GM12878 (cell line): Measurements from ENCODE around the gene PDE8B. TPM values are rescaled to one million over a fixed set of nuclear protein-coding genes. Genes with fewer than 3 reads are reported as not detected.

Source experiments
- ATAC-seq: fragments of 200-7000 bp; cut with Tn5 transposase; 3 replicates; pipeline ENCODE4 v1.9.1; 2020; ENCODE audit warnings: mild to moderate bottlenecking, moderate library complexity
- BruUV-seq: library from RNA; stranded (reverse); fragments of 400-500 nt; replicated peaks from 2 replicates; lab custom pipeline; 2021; lab: Mats Ljungman, UMichigan
- CTCF ChIA-PET: fragments of 300-600 bp; sonication (Branson Sonifier 250); formaldehyde crosslinking; extraction: SDS; loops from one replicate; lab custom pipeline; 2021; ENCODE audit warnings: inconsistent platforms; lab: Yijun Ruan, JAX
- POLR2A ChIA-PET: fragments of 350-600 bp; formaldehyde crosslinking; extraction: SDS; loops from one replicate; lab custom pipeline; 2021; ENCODE audit warnings: inconsistent platforms; lab: Charles Lee
- RAD21 ChIA-PET: fragments of 300-600 bp; sonication (Branson Sonifier 250); formaldehyde crosslinking; loops from one replicate; lab custom pipeline; 2023; ENCODE audit warnings: antibody characterized with exemption; ENCODE audit not compliant: unreplicated experiment; lab: Charles Lee
- SMC1A ChIA-PET: fragments of 300-600 bp; sonication (Branson Sonifier 250); formaldehyde crosslinking; loops from one replicate; lab custom pipeline; 2023; ENCODE audit not compliant: unreplicated experiment, uncharacterized antibody; lab: Charles Lee
- DNase-seq: peaks from one replicate; pipeline ENCODE4 v3.0.0-alpha.2; 2011; ENCODE audit warnings: low read depth, low spot score
- FAIRE-seq: peaks from 3 replicates; lab custom pipeline; 2011; peaks lifted over from hg19 to GRCh38; lab: Jason Lieb, UNC
- H2AFZ ChIP-seq: 2 replicates; pipeline ENCODE4 v1.6.0; 2011; ENCODE audit warnings: low read depth, low read length, control low read depth; ENCODE audit not compliant: control insufficient read depth
- H3K27ac ChIP-seq: 2 replicates; pipeline ENCODE4 v1.5.1; 2011; ENCODE audit warnings: control low read depth; ENCODE audit not compliant: control insufficient read depth, insufficient read depth
- H3K27me3 ChIP-seq, 2 experiments: replicated peaks in 1 of 2; 2 replicates each; pipeline versions ENCODE4 v1.6.0 to v1.6.1; 2011; ENCODE audit warnings: low read length in 1 of 2; ENCODE audit not compliant: control insufficient read depth in 2 of 2, insufficient read depth in 2 of 2
- H3K36me3 ChIP-seq, 2 experiments: 2 replicates each; pipeline ENCODE4 v1.5.1; 2011; ENCODE audit warnings: low read length in 1 of 2; ENCODE audit not compliant: control insufficient read depth in 2 of 2, insufficient read depth in 2 of 2
- H3K4me1 ChIP-seq: 2 replicates; pipeline ENCODE4 v1.6.1; 2011; ENCODE audit warnings: mild to moderate bottlenecking, low read length, moderate library complexity, mixed read lengths; ENCODE audit not compliant: control insufficient read depth, insufficient read depth
- H3K4me2 ChIP-seq: 2 replicates; pipeline ENCODE4 v1.6.0; 2011; ENCODE audit warnings: control low read depth; ENCODE audit not compliant: control insufficient read depth, insufficient read depth
- H3K4me3 ChIP-seq: fragments of 200-600 bp; sonication (generic); 2 replicates; pipeline ENCODE4 v1.5.1; 2016
- H3K79me2 ChIP-seq: 2 replicates; pipeline ENCODE4 v1.6.0; 2011; ENCODE audit warnings: low read length; ENCODE audit not compliant: control insufficient read depth, insufficient read depth
- H3K9ac ChIP-seq: 2 replicates; pipeline ENCODE4 v1.8.0; 2011; ENCODE audit warnings: low read length, control low read depth, mixed read lengths; ENCODE audit not compliant: control insufficient read depth, insufficient read depth
- H3K9me3 ChIP-seq: replicated peaks from 3 replicates; pipeline ENCODE4 v1.5.1; 2011; ENCODE audit warnings: mild to moderate bottlenecking, low read length; ENCODE audit not compliant: control insufficient read depth, insufficient read depth
- H4K20me1 ChIP-seq: 2 replicates; pipeline ENCODE4 v1.6.0; 2011; ENCODE audit not compliant: control insufficient read depth, insufficient read depth
- BMI1 ChIP-seq: fragments of 450-650 bp; IDR thresholded peaks from 2 replicates; pipeline ENCODE4 v1.6.1; 2016; ENCODE audit warnings: mild to moderate bottlenecking, moderate library complexity, borderline replicate concordance
- CHD4 ChIP-seq: fragments of 200-600 bp; sonication (generic); IDR thresholded peaks from 2 replicates; pipeline ENCODE4 v1.6.1; 2016; ENCODE audit warnings: mild to moderate bottlenecking
- CREM ChIP-seq: IDR thresholded peaks from 2 replicates; pipeline ENCODE4 v1.6.1; 2014; ENCODE audit warnings: antibody characterized with exemption, low read depth
- EED ChIP-seq: sonication (generic); IDR thresholded peaks from 2 replicates; pipeline ENCODE4 v1.6.1; 2016; ENCODE audit warnings: antibody characterized with exemption, low read depth
- ETV6 ChIP-seq, 2 experiments: fragments of 450-650 bp in 1 of 2; IDR thresholded peaks in 1 of 2; conservative IDR thresholded peaks in 1 of 2; 2 replicates each; pipeline ENCODE4 v1.6.1; 2014; ENCODE audit warnings: antibody characterized with exemption in 1 of 2, borderline replicate concordance in 1 of 2, low read depth in 1 of 2, mild to moderate bottlenecking in 1 of 2, moderate library complexity in 1 of 2
- IKZF1 ChIP-seq: fragments of 450-650 bp; conservative IDR thresholded peaks from 2 replicates; pipeline ENCODE4 v1.6.1; 2017; ENCODE audit warnings: antibody characterized with exemption, mild to moderate bottlenecking
- JUNB ChIP-seq: IDR thresholded peaks from 2 replicates; pipeline ENCODE4 v1.6.1; 2016; ENCODE audit warnings: antibody characterized with exemption, mild to moderate bottlenecking
- KAT2A ChIP-seq: conservative IDR thresholded peaks from 2 replicates; pipeline ENCODE4 v1.6.1; 2011; ENCODE audit warnings: low read depth, low read length; ENCODE audit not compliant: control insufficient read depth
- MYC ChIP-seq: IDR thresholded peaks from 2 replicates; pipeline ENCODE4 v1.6.1; 2011; ENCODE audit warnings: mild to moderate bottlenecking, low read length, moderate library complexity, inconsistent platforms; ENCODE audit not compliant: insufficient read depth, insufficient replicate concordance, insufficient read length, severe bottlenecking
- NFXL1 ChIP-seq: fragments of 450-650 bp; IDR thresholded peaks from 2 replicates; pipeline ENCODE4 v1.6.1; 2017; ENCODE audit warnings: antibody characterized with exemption, mild to moderate bottlenecking, borderline replicate concordance
- NR2C1 ChIP-seq: fragments of 450-650 bp; IDR thresholded peaks from 2 replicates; pipeline ENCODE4 v1.6.1; 2017; ENCODE audit warnings: antibody characterized with exemption, mild to moderate bottlenecking, moderate library complexity
- PBX3 ChIP-seq: IDR thresholded peaks from 2 replicates; pipeline ENCODE4 v1.6.1; 2011; ENCODE audit warnings: mild to moderate bottlenecking, low read depth, low read length, moderate library complexity; ENCODE audit not compliant: insufficient replicate concordance
- TBL1XR1 ChIP-seq: IDR thresholded peaks from 2 replicates; pipeline ENCODE4 v1.6.1; 2012; ENCODE audit warnings: low read depth, low read length, improper control_type of control experiment
- YY1 ChIP-seq: IDR thresholded peaks from 2 replicates; pipeline ENCODE4 v1.6.1; 2011; ENCODE audit warnings: low read depth, mild to moderate bottlenecking, low read length
- ZNF622 ChIP-seq: fragments of 450-650 bp; IDR thresholded peaks from 2 replicates; pipeline ENCODE4 v1.6.1; 2017; ENCODE audit warnings: mild to moderate bottlenecking, inconsistent platforms
- ZSCAN29 ChIP-seq: fragments of 450-650 bp; IDR thresholded peaks from 2 replicates; pipeline ENCODE4 v1.6.1; 2017; ENCODE audit warnings: mild to moderate bottlenecking, moderate library complexity
- WGBS: methylation state at CpG from one replicate; pipeline ENCODE4 v1.1.6; 2016; ENCODE audit warnings: low lambda C conversion rate; ENCODE audit not compliant: insufficient replicate concordance, insufficient coverage; ENCODE audit errors: missing lambda C conversion rate; 5-methylcytosine and 5-hydroxymethylcytosine counted together
- in situ Hi-C: fragments of 300-500 bp; cut with MboI; formaldehyde crosslinking; loops from 9 replicates; pipeline ENCODE4 v1.14.3; 2018; ENCODE audit warnings: mixed read lengths
- intact Hi-C: fragments of 100-400 bp; cut with micrococcal nuclease; formaldehyde crosslinking; loops from one replicate; pipeline ENCODE4 v1.14.2; 2022; ENCODE audit not compliant: unreplicated experiment
- polyA plus RNA-seq, 11 experiments: library from polyadenylated mRNA; depleted of rRNA in 4 of 11; unstranded in 6 of 11; stranded (reverse) in 5 of 11; fragments of >200 nt; fragmentation: Nextera tagmentation in 4 of 11; fragmentation: Illumina TruSeq in 1 of 11; extraction: Ambion mirVana in 4 of 11; extraction: Trizol in 1 of 11; gene quantifications; 1 replicate in 1 of 11; 2 replicates in 10 of 11; pipeline versions ENCODE4 v1.2.1 to v1.2.3, GENCODE V29; 2011 to 2016; ENCODE audit warnings: inconsistent platforms in 2 of 11, missing spikeins in 2 of 11, low read depth in 1 of 11
- total RNA-seq, 4 experiments: library from RNA; depleted of rRNA in 3 of 4; stranded (reverse); fragments of >200 nt in 3 of 4; fragmentation: Illumina TruSeq in 1 of 4; extraction: Trizol in 1 of 4; gene quantifications; 2 replicates each; pipeline versions ENCODE4 v1.2.1 to v1.2.3, GENCODE V29; 2013 to 2021
- TF ChIP-seq, protein P1 (sequence below): IDR thresholded peaks from 2 replicates; pipeline ENCODE4 v1.6.1; 2012; ENCODE audit warnings: low read depth, low read length, improper control_type of control experiment

PDE8B gene
- total and polyA plus RNA-seq, 10 of the 15 experiments (the other 5 are each of a cell fraction or from before 2014, with no cell fraction given): 0.03 to 0.44 (median 0.20) TPM; not detected in 3

DNA sequence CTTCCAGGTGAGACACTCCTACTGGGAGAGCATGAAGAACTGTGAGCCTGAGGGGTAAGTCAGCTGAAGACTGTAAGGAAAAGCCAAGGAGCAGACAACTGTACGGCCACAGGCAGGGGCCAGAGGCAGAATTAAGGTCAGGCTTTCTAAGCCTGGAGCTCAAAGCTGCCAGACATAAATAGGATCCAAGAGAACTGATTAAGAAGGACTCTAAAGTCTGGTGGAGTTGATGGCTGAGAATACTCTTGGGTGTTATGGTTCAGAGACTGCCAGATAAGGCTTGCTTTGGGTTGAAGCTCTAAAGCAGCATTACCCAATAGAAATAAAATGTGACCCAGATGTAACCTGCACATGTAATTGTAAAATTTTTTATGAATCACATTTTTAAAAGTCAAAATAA, 12.2 kb downstream of the PDE8B start (continued):
- TF ChIP-seq ZSCAN29 (no peak), KAT2A (no peak), CHD4 (no peak), JUNB (no peak), YY1 (no peak), CREM (no peak), EED (no peak)

GRCh38 chr5:77223653-77224052, 13.2 kb downstream of the PDE8B start:
- Histone ChIP-seq H3K27me3 (peaks cover 0 to 3% of the 10 kb centered on the region in 2 experiments; a peak in 2 of 4 replicates), H3K4me3 (no peak overlapping the region), H3K9ac (no peak overlapping the region), H4K20me1 (no peaks in the 10 kb centered on the region), H2AFZ (no peak overlapping the region), H3K4me2 (no peak overlapping the region), H3K4me1 (no peaks in the 10 kb centered on the region), H3K36me3 (no peaks in the 10 kb centered on the region), H3K9me3 (no peaks in the 10 kb centered on the region), H3K27ac (no peak overlapping the region), H3K79me2 (no peaks in the 10 kb centered on the region)
- FAIRE-seq: no peak
- DNase-seq: no peak
- BruUV-seq: no TSS peak
- ChIA-PET CTCF (no interaction called here), POLR2A (no interaction called here), RAD21 (no interaction called here), SMC1A (interaction anchor here (1.2 kb wide), 1 partner anchor 11 kb away, joined by 3 read pairs; no protein-coding TSS in a partner anchor)
- in situ Hi-C loops: no loop called here
- ATAC-seq: no peak
- WGBS: 73% methylated on average over 4 of the region's 4 CpGs
- TF ChIP-seq BMI1 (no peak), ZNF622 (no peak), NFXL1 (no peak), MYC (no peak), NR2C1 (no peak), IKZF1 (no peak), ETV6 (conservative IDR thresholded peaks at IDR 0.05 in 1 of 2, IDR thresholded peaks at IDR 0.05 in 1 of 2; ENCODE audit: borderline replicate concordance in 1 of 2, low read depth in 1 of 2) (no peak), TBL1XR1 (no peak), PBX3 (no peak)
- TF ChIP-seq, protein P1, sequence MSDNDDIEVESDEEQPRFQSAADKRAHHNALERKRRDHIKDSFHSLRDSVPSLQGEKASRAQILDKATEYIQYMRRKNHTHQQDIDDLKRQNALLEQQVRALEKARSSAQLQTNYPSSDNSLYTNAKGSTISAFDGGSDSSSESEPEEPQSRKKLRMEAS: no peak
- intact Hi-C loops: no loop called here
